Activated CD8-positive, alpha-beta T cell treated with anti-CD3 and anti-CD28 coated beads for 36 hours (primary cell): ENCODE data around the gene THUMPD3. TPM values are rescaled to one million over a fixed set of nuclear protein-coding genes. Genes with fewer than 3 reads are reported as not detected.

Experiments
- ATAC-seq: fragments of 200-7000 bp; cut with Tn5 transposase; one replicate; pipeline ENCODE4 v1.10.0; 2021; ENCODE audit warnings: mild to moderate bottlenecking, moderate library complexity
- CTCF ChIA-PET: fragments of 350-600 bp; sonication (Branson Sonifier 250); formaldehyde crosslinking; loops from one replicate; lab custom pipeline; 2021; ENCODE audit warnings: antibody characterized with exemption; lab: Charles Lee
- POLR2A ChIA-PET: fragments of 350-600 bp; sonication (Branson Sonifier 250); formaldehyde crosslinking; loops from one replicate; lab custom pipeline; 2021; ENCODE audit warnings: antibody characterized with exemption; lab: Charles Lee
- DNase-seq: peaks from one replicate; pipeline ENCODE4 v3.0.0-alpha.2; 2020
- H3K27ac Mint-ChIP-seq: one replicate; pipeline ENCODE4 v1.8.0; 2021; ENCODE audit warnings: mild to moderate bottlenecking, mixed read lengths
- H3K27me3 Mint-ChIP-seq: one replicate; pipeline ENCODE4 v1.8.0; 2021; ENCODE audit warnings: mixed read lengths
- H3K36me3 Mint-ChIP-seq: one replicate; pipeline ENCODE4 v1.8.0; 2021; ENCODE audit warnings: low read depth, mixed read lengths
- H3K4me1 Mint-ChIP-seq: one replicate; pipeline ENCODE4 v1.8.0; 2021; ENCODE audit warnings: low read depth, mixed read lengths
- H3K4me3 Mint-ChIP-seq: one replicate; pipeline ENCODE4 v1.8.0; 2021; ENCODE audit warnings: mild to moderate bottlenecking, moderate library complexity, mixed read lengths
- H3K9me3 Mint-ChIP-seq: one replicate; pipeline ENCODE4 v1.8.0; 2021; ENCODE audit warnings: mixed read lengths
- CTCF ChIP-seq: fragments of 200-600 bp; IDR thresholded peaks from one replicate; pipeline ENCODE4 v1.8.0; 2022; ENCODE audit warnings: antibody characterized with exemption, mild to moderate bottlenecking
- intact Hi-C: fragments of 100-400 bp; cut with micrococcal nuclease; formaldehyde crosslinking; loops from one replicate; pipeline ENCODE4 v1.10.0; 2022
- total RNA-seq, 2 experiments: library from RNA; stranded (reverse); gene quantifications; one replicate each; pipeline ENCODE4 v1.2.3, GENCODE V29; 2021

The THUMPD3 gene
- total RNA-seq, 2 experiments from 2014 or later: 62.9 to 66.3 TPM

- peak; percentile 75 for TF ChIP-seq CTCF
Observed at GRCh38 chr3:9352917-9353752, 9.7 kb upstream of the THUMPD3 start.

GRCh38 chr3:9361691-9362388, 1.0 kb upstream of the THUMPD3 start:
- DNase-seq (no peak), ATAC-seq (no peak)
- ChIA-PET POLR2A (interaction anchor here (0.6 to 3.2 kb wide), 10 partner anchors 8 to 399 kb away, joined by 3 to 83 read pairs (median 6); partner anchors contain the start of genes BRPF1 and SETD5), CTCF (interaction anchor here (1.1 to 3.6 kb wide), 2 partner anchors 9 to 60 kb away, joined by 4 to 37 read pairs; no protein-coding TSS in a partner anchor)
- no peaks in the 10 kb centered on the region for H3K9me3 Mint-ChIP-seq
- peaks cover 26% of the 10 kb centered on the region for H3K36me3 Mint-ChIP-seq
- H3K4me3 Mint-ChIP-seq: peak overlapping the region; percentile 93
- peak overlapping the region; percentile 46 for H3K27ac Mint-ChIP-seq
- TF ChIP-seq CTCF: no peak
- peaks cover 29% of the 10 kb centered on the region for H3K4me1 Mint-ChIP-seq
- H3K27me3 Mint-ChIP-seq: no peaks in the 10 kb centered on the region
- intact Hi-C loops: no loop called here

More at GRCh38 chr3:9352917-9353752, 9.7 kb upstream of the THUMPD3 start:
- no peaks in the 10 kb centered on the region for H3K27me3 Mint-ChIP-seq
- H3K36me3 Mint-ChIP-seq: no peaks in the 10 kb centered on the region
- H3K4me1 Mint-ChIP-seq: peaks cover 14% of the 10 kb centered on the region
- ATAC-seq: peak; percentile 62
- peak; percentile 69 for DNase-seq
- intact Hi-C loops: loop anchor here (10.0 kb wide), 1 partner anchor 72 kb away; no protein-coding TSS in a partner anchor
- no peaks in the 10 kb centered on the region for H3K9me3 Mint-ChIP-seq
- no peak overlapping the region for H3K4me3 Mint-ChIP-seq
- ChIA-PET CTCF (interaction anchor here (0.6 to 2.7 kb wide), 39 partner anchors 9 to 384 kb away, joined by 3 to 37 read pairs (median 4); partner anchors contain the start of gene THUMPD3), POLR2A (interaction anchor here (2.1 kb wide), 1 partner anchor 10 kb away, joined by 12 read pairs; the partner anchor contains the start of gene THUMPD3)
- H3K27ac Mint-ChIP-seq: no peak overlapping the region

- H3K36me3 Mint-ChIP-seq: peaks cover 55% of the 10 kb centered on the region
- ChIA-PET CTCF (no interaction called here), POLR2A (no interaction called here)
Observed at GRCh38 chr3:9369508-9369907, 6.7 kb downstream of the THUMPD3 start.

GRCh38 chr3:9373465-9373864, 10.6 kb downstream of the THUMPD3 start:
- CTCF ChIA-PET: interaction anchor here (1.1 to 1.6 kb wide), 3 partner anchors 10 to 131 kb away, joined by 4 to 5 read pairs (median 4); no protein-coding TSS in a partner anchor
- Mint-ChIP-seq H3K4me3 (no peak overlapping the region), H3K27me3 (no peaks in the 10 kb centered on the region), H3K36me3 (peaks cover 65% of the 10 kb centered on the region), H3K27ac (peak overlapping the region; percentile 62), H3K4me1 (peaks cover 40% of the 10 kb centered on the region), H3K9me3 (no peaks in the 10 kb centered on the region)
- POLR2A ChIA-PET: interaction anchor here (1.1 to 3.8 kb wide), 3 partner anchors 10 to 22 kb away, joined by 3 to 14 read pairs (median 4); partner anchors contain the start of gene THUMPD3
- ATAC-seq (peak; percentile 24), DNase-seq (no peak)
- TF ChIP-seq CTCF: no peak
- intact Hi-C loops: no loop called here

More at GRCh38 chr3:9369508-9369907, 6.7 kb downstream of the THUMPD3 start:
- H3K4me3 Mint-ChIP-seq: no peak overlapping the region
- H3K27me3 Mint-ChIP-seq: no peaks in the 10 kb centered on the region
- H3K4me1 Mint-ChIP-seq: peaks cover 49% of the 10 kb centered on the region
- H3K9me3 Mint-ChIP-seq: no peaks in the 10 kb centered on the region
- no peak for ATAC-seq
- H3K27ac Mint-ChIP-seq: no peak overlapping the region
- intact Hi-C loops: no loop called here
- no peak for DNase-seq
- TF ChIP-seq CTCF: no peak
